Adrenal gland (tissue), 5 donors: ENCODE results near the gene TAF1B.

ENCODE experiments used
- CTCF ChIP-seq, 6 experiments: fragments of 450-650 bp in 4 of 6; fragments of 200-600 bp in 2 of 6; sonication (generic) in 1 of 6; IDR thresholded peaks; 1 replicate in 5 of 6; 2 replicates in 1 of 6; pipeline versions ENCODE4 v1.5.1 to v1.8.0; 2016 to 2021; ENCODE audit warnings: antibody characterized with exemption in 6 of 6, mild to moderate bottlenecking in 2 of 6, moderate library complexity in 1 of 6
- POLR2A ChIP-seq, 2 donors: fragments of 450-650 bp; IDR thresholded peaks; one replicate each; pipeline ENCODE4 v1.6.1; 2017; ENCODE audit warnings: antibody characterized with exemption in 2 of 2, mild to moderate bottlenecking in 2 of 2, moderate library complexity in 1 of 2
- donor health status: DM: no; HTN: no; CAD: no.

GRCh38 chr2:9951272-9951521, 107.9 kb downstream of the TAF1B start:
- TF ChIP-seq CTCF (IDR thresholded peaks at IDR 0.05) (no peak), POLR2A (IDR thresholded peaks at IDR 0.05) (no peak)
